BLaER1 (cell line): Measurements from ENCODE around the gene CLDN12.
"Not testable (repeated sequence)": the region's sequence is repeated elsewhere in the genome, so short reads cannot be mapped to it uniquely, and the experiment has no call there.

ENCODE experiments used
- H3K27ac ChIP-seq: shearing (Covaris generic); formaldehyde crosslinking; 2 replicates; pipeline ENCODE4 v1.8.1; 2022
- H3K27me3 ChIP-seq: shearing (Covaris generic); formaldehyde crosslinking; 2 replicates; pipeline ENCODE4 v1.8.1; 2022
- H3K36me3 ChIP-seq: shearing (Covaris generic); formaldehyde crosslinking; 2 replicates; pipeline ENCODE4 v1.8.1; 2022
- H3K4me1 ChIP-seq: shearing (Covaris generic); formaldehyde crosslinking; 2 replicates; pipeline ENCODE4 v1.8.1; 2022
- H3K4me2 ChIP-seq: shearing (Covaris generic); formaldehyde crosslinking; 2 replicates; pipeline ENCODE4 v1.8.1; 2022
- H3K4me3 ChIP-seq: shearing (Covaris generic); formaldehyde crosslinking; 2 replicates; pipeline ENCODE4 v1.8.1; 2022
- H3K9ac ChIP-seq: shearing (Covaris generic); formaldehyde crosslinking; 2 replicates; pipeline ENCODE4 v1.8.1; 2022
- H3K9me3 ChIP-seq: shearing (Covaris generic); formaldehyde crosslinking; 2 replicates; pipeline ENCODE4 v1.8.1; 2022
- H4K20me1 ChIP-seq: shearing (Covaris generic); formaldehyde crosslinking; 2 replicates; pipeline ENCODE4 v1.8.1; 2022
- Cebpa-rat ChIP-seq: shearing (Covaris generic); IDR thresholded peaks from 2 replicates; pipeline ENCODE4 v1.8.1; 2022

The CLDN12 gene

DNA sequence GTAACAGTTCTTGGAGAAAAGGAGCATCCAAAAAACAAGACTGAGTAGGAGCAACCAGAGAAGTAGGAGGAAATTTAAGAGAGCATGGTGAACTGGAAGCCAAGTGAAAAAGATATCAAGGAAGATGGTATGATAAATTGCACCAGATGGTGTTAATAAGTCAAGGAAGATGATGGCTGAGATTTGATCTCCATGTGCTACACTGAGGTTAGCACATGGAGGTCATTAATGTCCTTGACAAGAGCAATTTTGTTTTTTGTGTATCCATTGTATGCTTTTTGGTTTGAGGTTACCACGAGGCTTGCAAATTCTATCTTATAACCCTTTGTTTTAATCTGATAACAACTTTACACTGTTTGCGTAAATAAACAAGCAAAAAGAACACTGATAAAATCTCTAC is 54.8 kb downstream of the CLDN12 start:
- no peak overlapping the region for H3K9ac ChIP-seq
- no peak for TF ChIP-seq Cebpa-rat

DNA sequence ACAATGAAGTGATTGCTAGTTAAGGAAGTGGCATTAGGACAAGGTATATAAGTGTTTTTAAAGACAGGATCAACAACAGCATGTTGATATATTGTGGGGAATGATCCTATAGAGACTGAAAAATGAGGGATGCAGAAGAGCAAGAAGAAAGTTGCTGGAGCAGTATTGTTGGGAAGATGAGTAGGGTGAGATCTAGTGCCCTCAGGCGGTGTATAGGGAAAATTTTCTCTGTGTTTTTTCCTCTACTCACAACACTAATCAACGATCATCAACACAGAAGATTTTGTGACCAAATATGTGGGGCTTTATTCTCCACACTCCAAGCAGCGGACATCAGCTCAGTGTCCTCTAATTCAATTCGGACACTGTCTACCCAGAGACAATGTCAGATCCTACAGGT is 56.6 kb downstream of the CLDN12 start:
- H4K20me1 ChIP-seq = no peaks in the 10 kb centered on the region
- H3K9ac ChIP-seq = no peak overlapping the region
- H3K27ac ChIP-seq = no peak overlapping the region
- TF ChIP-seq Cebpa-rat = no peak
- H3K36me3 ChIP-seq = 0 out of 2 replicates have a peak, but pooled peaks cover 7% of the 10 kb centered on the region
- H3K4me1 ChIP-seq = no peaks in the 10 kb centered on the region
- no peak overlapping the region for H3K4me3 ChIP-seq
- peaks cover 14% of the 10 kb centered on the region for H3K9me3 ChIP-seq
- no peaks in the 10 kb centered on the region for H3K27me3 ChIP-seq
- H3K4me2 ChIP-seq = no peak overlapping the region

More for the DNA sequence above, 54.8 kb downstream of the CLDN12 start:
- Histone ChIP-seq H3K9me3 (no peaks in the 10 kb centered on the region), H3K4me2 (no peak overlapping the region), H3K36me3 (no peaks in the 10 kb centered on the region), H3K27me3 (no peaks in the 10 kb centered on the region), H3K27ac (no peak overlapping the region), H4K20me1 (no peaks in the 10 kb centered on the region), H3K4me1 (no peaks in the 10 kb centered on the region), H3K4me3 (no peak overlapping the region)

DNA sequence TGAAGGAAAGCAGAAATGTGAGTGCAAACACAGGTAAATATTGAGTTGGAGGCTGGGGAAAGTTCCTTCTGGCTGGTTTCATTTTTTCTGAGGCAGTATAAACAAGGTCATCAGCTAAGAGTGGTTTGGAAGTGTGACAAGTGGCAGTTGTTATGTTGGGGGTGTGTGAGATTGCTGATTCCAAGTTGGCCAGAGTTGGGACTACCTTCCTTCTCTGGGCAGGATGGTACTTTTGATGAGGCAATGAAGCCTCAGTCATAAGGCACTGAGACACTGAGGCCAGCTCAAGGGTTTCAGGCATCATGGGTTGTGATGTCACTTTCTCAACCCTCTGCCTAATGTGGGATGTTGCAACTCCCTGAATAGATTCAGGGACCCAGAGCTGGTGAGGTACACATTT is 58.0 kb downstream of the CLDN12 start:
- Histone ChIP-seq H3K27ac (no peak overlapping the region), H3K4me3 (no peak overlapping the region), H3K27me3 (no peaks in the 10 kb centered on the region), H3K4me1 (no peaks in the 10 kb centered on the region), H4K20me1 (no peaks in the 10 kb centered on the region), H3K4me2 (no peak overlapping the region), H3K9me3 (peaks cover 27% of the 10 kb centered on the region), H3K36me3 (0 out of 2 replicates have a peak, but pooled peaks cover 7% of the 10 kb centered on the region), H3K9ac (no peak overlapping the region)
- TF ChIP-seq Cebpa-rat = no peak

DNA sequence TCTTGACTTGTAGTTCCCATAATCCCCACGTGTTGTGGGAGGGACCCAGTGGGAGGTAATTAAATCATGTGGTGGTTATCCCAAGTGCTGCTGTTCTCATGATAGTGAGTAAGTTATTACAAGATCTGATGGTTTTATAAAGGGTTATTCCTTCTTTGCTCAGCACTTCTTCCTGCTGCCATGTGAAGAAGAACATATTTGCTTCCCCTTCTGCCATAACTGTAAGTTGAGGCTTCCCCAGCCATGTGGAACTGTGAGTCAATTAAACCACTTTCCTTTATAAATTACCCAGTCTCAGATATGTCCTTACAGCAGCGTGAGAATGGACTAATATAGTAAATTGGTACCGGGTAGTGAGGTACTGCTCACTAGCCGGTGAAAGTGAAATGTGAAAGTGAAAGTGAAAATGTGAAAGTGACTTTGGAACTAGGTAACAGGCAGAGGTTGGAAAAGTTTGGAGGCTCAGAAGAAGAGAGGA is 59.9 kb downstream of the CLDN12 start:
- H3K4me2 ChIP-seq = peak overlapping the region; percentile 55
- not testable (repeated sequence) for H3K27me3 ChIP-seq, H3K4me1 ChIP-seq, H3K9ac ChIP-seq, H3K36me3 ChIP-seq, H4K20me1 ChIP-seq
- H3K4me3 ChIP-seq = peak overlapping the region; percentile 45
- H3K27ac ChIP-seq = peak overlapping the region; percentile 19; the same call in 1 of the 2 replicates
- H3K9me3 ChIP-seq = peaks cover 28% of the 10 kb centered on the region
